Suprapubic skin (tissue), 4 donors: ENCODE measurements around the gene SON. TPM values are rescaled to one million over a fixed set of nuclear protein-coding genes. Genes with fewer than 3 reads are reported as not detected.

ENCODE experiments used
- DNase-seq, 2 donors: peaks; one replicate each; pipeline ENCODE4 v3.0.0-alpha.2; 2019; ENCODE audit warnings: low spot score in 2 of 2
- H3K27ac ChIP-seq: fragments of 200-600 bp; sonication (generic); one replicate; pipeline ENCODE4 v1.5.1; 2019
- H3K27me3 ChIP-seq: fragments of 200-600 bp; sonication (generic); one replicate; pipeline ENCODE4 v1.5.1; 2019
- H3K36me3 ChIP-seq: fragments of 200-600 bp; sonication (generic); one replicate; pipeline ENCODE4 v1.5.1; 2019
- H3K4me1 ChIP-seq: fragments of 200-600 bp; sonication (generic); one replicate; pipeline ENCODE4 v1.5.1; 2019
- H3K4me3 ChIP-seq: fragments of 200-600 bp; sonication (generic); one replicate; pipeline ENCODE4 v1.5.1; 2019; ENCODE audit warnings: mild to moderate bottlenecking
- H3K9me3 ChIP-seq: fragments of 200-600 bp; sonication (generic); one replicate; pipeline ENCODE4 v1.5.1; 2019
- CTCF ChIP-seq, 2 donors: fragments of 200-600 bp in 1 of 2; fragments of 450-650 bp in 1 of 2; sonication (generic) in 1 of 2; IDR thresholded peaks; one replicate each; pipeline ENCODE4 v1.5.1; 2016 to 2019; ENCODE audit warnings: antibody characterized with exemption in 2 of 2, mild to moderate bottlenecking in 1 of 2, moderate library complexity in 1 of 2
- EP300 ChIP-seq: sonication (generic); formaldehyde crosslinking; IDR thresholded peaks from one replicate; pipeline ENCODE4 v1.6.1; 2017; ENCODE audit warnings: antibody characterized with exemption
- POLR2A ChIP-seq, 2 donors: fragments of 450-650 bp; IDR thresholded peaks; one replicate each; pipeline ENCODE4 v1.6.1; 2017; ENCODE audit warnings: antibody characterized with exemption in 2 of 2, mild to moderate bottlenecking in 2 of 2, moderate library complexity in 2 of 2
- POLR2AphosphoS5 ChIP-seq, 3 donors: sonication (generic); formaldehyde crosslinking; IDR thresholded peaks; one replicate each; pipeline ENCODE4 v1.6.1; 2017; ENCODE audit warnings: antibody characterized with exemption in 3 of 3
- whole genome bisulfite sequencing: methylation state at CpG from one replicate; pipeline ENCODE4 v1.1.5; 2018; 5-methylcytosine and 5-hydroxymethylcytosine counted together
- total RNA-seq, 4 donors: library from RNA; depleted of rRNA; stranded (reverse); fragments of >200 nt; gene quantifications; one replicate each; pipeline ENCODE4 v1.1.0, GENCODE V29; 2016

The SON gene
- total RNA-seq, 4 donors from 2014 or later, result 217 to 417 (median 313) TPM

DNA sequence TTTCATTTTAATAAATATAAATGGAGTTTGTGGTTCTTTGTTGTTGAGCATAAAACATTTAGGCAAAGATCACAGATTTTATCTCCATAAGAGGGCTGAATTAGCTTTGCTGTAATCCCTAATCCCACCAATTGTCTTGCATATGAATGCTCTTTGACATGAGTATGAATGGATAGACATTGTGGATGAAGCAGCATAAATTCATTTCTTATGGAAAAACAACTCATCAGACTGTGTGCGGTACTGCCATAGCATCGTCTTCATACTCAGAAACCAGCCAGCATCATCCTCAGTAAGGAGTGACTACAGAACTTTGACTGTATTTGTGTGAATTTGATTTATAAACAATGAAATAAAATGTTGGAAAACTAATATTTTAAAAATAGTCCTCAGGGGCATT lies 19.6 kb downstream of the SON start:
- Histone ChIP-seq H3K36me3 (peaks cover 68% of the 10 kb centered on the region), H3K27me3 (no peaks in the 10 kb centered on the region), H3K4me1 (peaks cover under 1% of the 10 kb centered on the region), H3K4me3 (no peak overlapping the region), H3K9me3 (no peaks in the 10 kb centered on the region), H3K27ac (no peak overlapping the region)
- 96% methylated on average over 2 of the region's 2 CpGs for WGBS
- TF ChIP-seq CTCF (IDR thresholded peaks at IDR 0.05), result no peak
- no peak for TF ChIP-seq POLR2AphosphoS5 (IDR thresholded peaks at IDR 0.05)
- no peak for TF ChIP-seq POLR2A (IDR thresholded peaks at IDR 0.05)
- no peak for DNase-seq

DNA sequence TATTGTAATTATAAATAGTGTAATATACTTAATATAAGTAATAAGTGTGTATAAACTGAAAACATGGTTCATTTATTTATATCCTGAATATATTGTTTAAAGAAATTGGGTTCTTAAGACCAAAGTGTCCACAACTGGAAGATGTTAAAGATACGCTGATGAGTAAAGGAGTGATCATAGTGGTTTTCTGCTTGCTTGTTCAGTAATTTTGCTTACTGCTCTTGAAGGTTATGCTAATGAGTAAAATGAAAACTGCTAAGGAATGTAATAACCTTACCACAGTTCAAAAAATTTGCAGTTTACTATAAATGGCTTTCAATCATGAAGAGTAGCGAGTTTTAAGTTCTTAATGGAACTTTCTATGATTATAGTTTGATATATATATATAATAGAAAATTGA lies 23.7 kb downstream of the SON start:
- 95% methylated on average over 2 of the region's 2 CpGs for WGBS
- Histone ChIP-seq H3K27ac (no peak overlapping the region), H3K4me1 (peaks cover 9% of the 10 kb centered on the region), H3K9me3 (no peaks in the 10 kb centered on the region), H3K27me3 (no peaks in the 10 kb centered on the region), H3K4me3 (no peak overlapping the region), H3K36me3 (peaks cover 62% of the 10 kb centered on the region)
- DNase-seq, result no peak
- no peak for TF ChIP-seq EP300
- TF ChIP-seq POLR2A (IDR thresholded peaks at IDR 0.05), result no peak
- TF ChIP-seq POLR2AphosphoS5 (IDR thresholded peaks at IDR 0.05), result no peak
- TF ChIP-seq CTCF (IDR thresholded peaks at IDR 0.05), result no peak

DNA sequence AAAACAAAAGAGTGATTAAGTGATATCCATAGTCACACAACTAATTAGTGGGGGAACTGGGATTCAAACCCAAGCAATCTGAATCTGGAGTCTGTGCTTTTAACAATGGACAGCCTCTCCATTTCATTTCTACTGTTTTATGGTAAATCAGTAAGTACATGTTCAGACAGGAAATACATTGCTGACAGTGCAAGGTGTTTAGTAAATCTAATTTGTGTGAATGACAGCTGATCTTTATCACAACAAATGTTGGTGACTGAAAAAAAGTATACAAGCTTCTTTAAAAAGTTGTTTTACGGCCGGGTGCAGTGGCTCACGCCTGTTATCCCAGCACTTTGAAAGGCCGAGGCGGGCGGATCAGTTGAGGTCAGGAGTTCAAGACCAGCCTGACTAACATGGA lies 25.1 kb downstream of the SON start:
- Histone ChIP-seq H3K27me3 (no peaks in the 10 kb centered on the region), H3K4me1 (peaks cover 9% of the 10 kb centered on the region), H3K36me3 (peaks cover 57% of the 10 kb centered on the region), H3K27ac (no peak overlapping the region), H3K4me3 (no peak overlapping the region), H3K9me3 (no peaks in the 10 kb centered on the region)
- 67% methylated on average over 6 of the region's 6 CpGs for WGBS
- no peak for DNase-seq
- no peak for TF ChIP-seq EP300
- TF ChIP-seq POLR2AphosphoS5 (IDR thresholded peaks at IDR 0.05), result no peak
- no peak for TF ChIP-seq CTCF (IDR thresholded peaks at IDR 0.05)
- no peak for TF ChIP-seq POLR2A (IDR thresholded peaks at IDR 0.05)

DNA sequence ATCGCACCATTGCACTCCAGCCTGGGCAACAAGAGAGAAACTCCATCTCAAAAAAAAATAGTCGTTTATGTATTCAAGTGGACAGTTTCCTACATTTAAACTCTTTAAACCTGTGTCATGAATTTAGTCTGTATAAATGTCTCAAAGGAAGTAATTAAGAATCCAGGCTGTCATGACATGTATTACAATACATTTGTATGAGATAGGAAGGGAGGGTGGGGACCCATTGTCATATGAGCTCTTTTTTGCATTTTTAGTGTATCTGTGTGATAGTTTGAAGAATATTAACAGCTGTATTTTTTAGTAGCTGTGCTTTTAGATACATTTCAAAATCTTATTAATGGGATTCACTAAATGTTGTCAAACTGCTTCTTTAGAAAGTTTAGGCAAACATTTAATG lies 25.6 kb downstream of the SON start:
- peaks cover 62% of the 10 kb centered on the region for H3K36me3 ChIP-seq
- H3K4me3 ChIP-seq, result no peak overlapping the region
- 88% methylated on average over 2 of the region's 2 CpGs for WGBS
- no peak overlapping the region for H3K27ac ChIP-seq
- no peaks in the 10 kb centered on the region for H3K9me3 ChIP-seq
- no peak for DNase-seq
- H3K27me3 ChIP-seq, result no peaks in the 10 kb centered on the region
- peaks cover 9% of the 10 kb centered on the region for H3K4me1 ChIP-seq
- TF ChIP-seq POLR2AphosphoS5 (IDR thresholded peaks at IDR 0.05) (no peak), POLR2A (IDR thresholded peaks at IDR 0.05) (no peak), CTCF (IDR thresholded peaks at IDR 0.05) (no peak), EP300 (no peak)

DNA sequence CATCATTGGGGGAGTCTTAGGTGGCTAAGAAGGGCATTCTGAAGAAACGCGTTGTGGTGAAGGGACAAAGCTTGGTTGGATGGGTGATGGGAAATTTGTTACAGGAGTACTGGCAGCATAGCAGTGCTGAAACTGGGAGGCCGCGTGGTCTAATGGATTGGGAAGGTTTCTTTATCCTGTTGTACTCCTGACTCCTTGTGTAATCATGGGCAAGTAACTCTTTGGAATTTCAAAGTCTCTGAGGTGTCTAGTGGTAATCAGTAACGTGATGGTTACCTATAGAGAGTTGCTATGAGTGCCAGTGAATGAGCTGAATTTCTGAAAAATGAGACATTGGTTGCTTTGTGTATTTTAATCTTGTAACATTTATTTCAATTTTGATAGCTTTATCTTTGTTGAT lies 27.2 kb downstream of the SON start:
- Histone ChIP-seq H3K4me3 (no peak overlapping the region), H3K27ac (no peak overlapping the region), H3K9me3 (no peaks in the 10 kb centered on the region), H3K4me1 (peaks cover 9% of the 10 kb centered on the region), H3K27me3 (no peaks in the 10 kb centered on the region), H3K36me3 (peaks cover 71% of the 10 kb centered on the region)
- no peak for DNase-seq
- WGBS, result 93% methylated on average over 5 of the region's 5 CpGs
- TF ChIP-seq CTCF (IDR thresholded peaks at IDR 0.05) (no peak), EP300 (no peak), POLR2AphosphoS5 (IDR thresholded peaks at IDR 0.05) (no peak), POLR2A (IDR thresholded peaks at IDR 0.05) (no peak)
